HG02973 (cell line): Measurements from ENCODE around the gene ATP11A.
"Not testable (repeated sequence)": the region's sequence is repeated elsewhere in the genome, so short reads cannot be mapped to it uniquely, and the experiment has no call there.

ENCODE experiments used
- ATAC-seq: cut with Tn5 transposase; IDR thresholded peaks from one replicate; pipeline ENCODE4 v1.9.1; 2021; ENCODE audit warnings: moderate library complexity; ENCODE audit not compliant: unreplicated experiment

The ATP11A gene

GRCh38 chr13:112772929-112773328 is 83.1 kb downstream of the ATP11A start:
- ATAC-seq = no peak

GRCh38 chr13:112773601-112774447 is 84.0 kb downstream of the ATP11A start:
- no peak for ATAC-seq

- ATAC-seq = no peak
These were observed 84.6 kb downstream of the ATP11A start for GRCh38 chr13:112774448-112774792.

GRCh38 chr13:112774829-112775565 is 85.2 kb downstream of the ATP11A start:
- no peak for ATAC-seq

- ATAC-seq = no peak
These were observed 86.0 kb downstream of the ATP11A start for GRCh38 chr13:112775791-112776279.

GRCh38 chr13:112776354-112776753 is 86.5 kb downstream of the ATP11A start:
- no peak for ATAC-seq

GRCh38 chr13:112776971-112777370 is 87.1 kb downstream of the ATP11A start:
- no peak for ATAC-seq

GRCh38 chr13:112777637-112778406 is 88.0 kb downstream of the ATP11A start:
- ATAC-seq = no peak

- ATAC-seq = no peak
These were observed 90.2 kb downstream of the ATP11A start for GRCh38 chr13:112779856-112780604.

- no peak for ATAC-seq
These were observed 91.4 kb downstream of the ATP11A start for GRCh38 chr13:112781287-112781686.

GRCh38 chr13:112781881-112782361 is 92.1 kb downstream of the ATP11A start:
- ATAC-seq = no peak

- no peak for ATAC-seq
These were observed 92.7 kb downstream of the ATP11A start for GRCh38 chr13:112782429-112783010.

- no peak for ATAC-seq
These were observed 93.5 kb downstream of the ATP11A start for GRCh38 chr13:112783135-112783977.

GRCh38 chr13:112783978-112784371 is 94.1 kb downstream of the ATP11A start:
- no peak for ATAC-seq

- ATAC-seq = no peak
These were observed 95.1 kb downstream of the ATP11A start for GRCh38 chr13:112784811-112785482.

GRCh38 chr13:112785483-112785856 is 95.6 kb downstream of the ATP11A start:
- no peak for ATAC-seq

GRCh38 chr13:112786810-112787209 is 97.0 kb downstream of the ATP11A start:
- not testable (repeated sequence) for ATAC-seq

- ATAC-seq = no peak
These were observed 101.2 kb downstream of the ATP11A start for GRCh38 chr13:112790735-112791641.
